HL-60 (cell line): ENCODE results near the gene LRRC15.

Source experiments
- DNase-seq, 2 experiments: peaks; one replicate each; pipeline ENCODE4 v3.0.0-alpha.2; 2010 to 2020; ENCODE audit warnings: low read depth in 1 of 2, low spot score in 1 of 2
- H3K27ac ChIP-seq: fragments of 250-450 bp; sonication (Bioruptor Pico); replicated peaks from 2 replicates; pipeline ENCODE4 v1.5.1; 2020; ENCODE audit warnings: mild to moderate bottlenecking, moderate library complexity
- H3K27me3 ChIP-seq: fragments of 250-450 bp; sonication (Bioruptor Pico); 2 replicates; pipeline ENCODE4 v1.5.1; 2021; ENCODE audit warnings: mild to moderate bottlenecking, moderate library complexity; ENCODE audit not compliant: insufficient read depth, poor library complexity, severe bottlenecking
- H3K4me3 ChIP-seq: replicated peaks from 2 replicates; pipeline ENCODE4 v1.5.1; 2011; ENCODE audit warnings: mild to moderate bottlenecking, control low read depth, low read length; ENCODE audit not compliant: insufficient read depth
- CTCF ChIP-seq: IDR thresholded peaks from one replicate; pipeline ENCODE4 v1.5.1; 2011; ENCODE audit warnings: low read length, control low read depth, inconsistent platforms; ENCODE audit not compliant: insufficient read depth
- GABPA ChIP-seq: IDR thresholded peaks from 2 replicates; pipeline ENCODE4 v1.6.1; 2012; ENCODE audit warnings: low read depth
- POLR2AphosphoS5 ChIP-seq: IDR thresholded peaks from 2 replicates; pipeline ENCODE4 v1.6.1; 2012; ENCODE audit warnings: low read depth
- REST ChIP-seq: IDR thresholded peaks from 2 replicates; pipeline ENCODE4 v1.6.1; 2012; ENCODE audit warnings: low read depth; ENCODE audit not compliant: insufficient replicate concordance
- SPI1 ChIP-seq: IDR thresholded peaks from 2 replicates; pipeline ENCODE4 v1.6.1; 2012; ENCODE audit warnings: low read depth, mild to moderate bottlenecking, borderline replicate concordance

The LRRC15 gene

GRCh38 chr3:194365526-194365925, 4.0 kb downstream of the LRRC15 start:
- TF ChIP-seq SPI1 = no peak
- TF ChIP-seq CTCF = no peak
- TF ChIP-seq GABPA = no peak
- TF ChIP-seq POLR2AphosphoS5 = no peak
- no peak for TF ChIP-seq REST
- Histone ChIP-seq H3K4me3 (no peak overlapping the region), H3K27ac (no peak overlapping the region), H3K27me3 (peaks cover 18% of the 10 kb centered on the region)
- no peak for DNase-seq

GRCh38 chr3:194364652-194365434, 4.7 kb downstream of the LRRC15 start:
- DNase-seq = no peak
- TF ChIP-seq POLR2AphosphoS5 (no peak), GABPA (no peak)
- no peak overlapping the region for H3K4me3 ChIP-seq
- H3K27ac ChIP-seq = no peak overlapping the region
- H3K27me3 ChIP-seq = peaks cover 16% of the 10 kb centered on the region

- TF ChIP-seq GABPA (no peak), CTCF (no peak), SPI1 (no peak), POLR2AphosphoS5 (no peak), REST (no peak)
- no peak overlapping the region for H3K27ac ChIP-seq
- no peak overlapping the region for H3K4me3 ChIP-seq
- DNase-seq = no peak
- peaks cover 10% of the 10 kb centered on the region for H3K27me3 ChIP-seq
These were observed 5.3 kb downstream of the LRRC15 start for GRCh38 chr3:194364314-194364651.

- no peak for DNase-seq
- H3K4me3 ChIP-seq = no peak overlapping the region
- no peak for TF ChIP-seq CTCF
- TF ChIP-seq SPI1 = no peak
- no peak for TF ChIP-seq REST
- no peak for TF ChIP-seq GABPA
- TF ChIP-seq POLR2AphosphoS5 = no peak
- peaks cover 3% of the 10 kb centered on the region for H3K27me3 ChIP-seq
- no peak overlapping the region for H3K27ac ChIP-seq
These were observed 9.0 kb downstream of the LRRC15 start for GRCh38 chr3:194360568-194360967.
